Germinal center (tissue), 1 donor: ENCODE results near the gene ANKRD63.

Experiments
- DNase-seq: peaks from one replicate; pipeline ENCODE4 v3.0.0; 2012; ENCODE audit warnings: mixed read lengths, low spot score

The ANKRD63 gene

GRCh38 chr15:40295877-40296560, 13.2 kb upstream of the ANKRD63 start:
- DNase-seq = no peak

GRCh38 chr15:40295297-40295696, 12.4 kb upstream of the ANKRD63 start:
- DNase-seq = no peak

GRCh38 chr15:40293905-40294895, 11.3 kb upstream of the ANKRD63 start:
- DNase-seq = no peak

DNA sequence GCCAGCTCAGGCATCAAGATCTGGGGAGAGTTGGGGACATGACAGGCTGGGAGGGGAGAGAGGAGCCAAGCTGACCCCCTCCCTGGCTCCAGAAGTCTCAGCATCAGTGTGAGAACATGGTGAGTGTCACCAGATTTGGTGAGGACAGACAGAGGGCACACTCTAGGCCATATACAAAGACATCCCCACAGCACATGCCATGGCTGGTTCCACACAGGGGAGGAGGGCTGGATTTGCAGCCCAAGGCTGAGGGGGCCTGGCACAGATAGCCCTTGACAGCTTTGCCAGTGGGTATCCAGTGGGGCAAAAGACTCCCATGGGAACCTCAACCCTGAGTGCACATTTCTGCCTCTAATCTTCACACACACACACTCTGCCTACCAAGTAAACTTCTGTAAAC, 10.1 kb upstream of the ANKRD63 start:
- no peak for DNase-seq

DNA sequence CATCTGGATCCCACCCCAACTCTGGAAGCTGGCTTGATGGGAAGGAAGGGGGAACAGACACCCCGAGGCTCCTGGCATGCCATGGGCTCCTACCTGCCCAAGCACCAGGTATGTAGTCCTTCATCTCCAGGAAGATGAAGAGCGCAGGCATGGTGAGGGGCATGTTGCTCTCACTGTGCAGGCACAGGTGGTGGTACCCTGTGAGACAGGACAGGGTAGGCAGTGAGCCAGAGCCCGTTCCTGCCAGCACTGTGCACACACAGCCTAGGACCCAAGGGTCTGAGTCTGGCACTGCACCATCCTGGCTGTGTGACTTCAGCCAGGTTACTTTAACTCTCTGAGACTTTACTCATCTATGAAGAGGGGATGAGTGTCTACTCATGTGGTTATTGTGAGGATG, 9.4 kb upstream of the ANKRD63 start:
- no peak for DNase-seq

DNA sequence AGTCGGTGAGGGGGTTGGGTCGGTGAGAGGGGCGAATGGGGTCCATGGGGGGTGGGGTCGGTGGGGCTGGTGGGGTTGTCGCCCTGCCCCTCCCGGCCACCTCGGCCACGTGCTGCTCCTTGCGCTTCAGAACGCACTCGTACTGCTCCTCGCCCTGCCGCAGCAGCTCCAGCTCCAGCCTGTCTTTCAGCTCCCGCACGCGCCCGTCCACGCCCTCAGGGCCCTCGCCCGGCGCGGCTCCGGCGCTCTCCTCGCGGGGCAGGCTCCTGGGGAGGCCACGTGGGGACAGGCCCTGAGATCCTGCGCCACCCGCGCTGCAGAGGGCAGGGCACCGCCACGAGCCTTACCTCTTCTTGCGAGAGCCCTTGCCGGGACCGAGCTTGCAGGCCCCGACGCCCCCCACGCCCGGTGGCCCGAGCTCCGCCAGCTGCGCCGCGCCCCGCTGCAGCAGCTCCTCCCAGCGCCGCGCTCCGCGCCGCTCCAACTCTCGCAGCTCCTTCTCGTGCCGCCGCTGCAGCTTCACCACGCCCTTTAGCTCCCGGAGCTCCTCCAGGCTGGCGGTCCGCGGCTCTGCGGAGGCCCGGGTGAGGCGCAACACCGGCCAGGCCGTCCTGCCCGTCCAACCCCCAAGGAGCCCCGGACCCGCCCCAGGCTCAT, 8.2 kb upstream of the ANKRD63 start:
- DNase-seq = no peak

- DNase-seq = no peak
Observed at GRCh38 chr15:40290545-40290917, 7.7 kb upstream of the ANKRD63 start.

DNA sequence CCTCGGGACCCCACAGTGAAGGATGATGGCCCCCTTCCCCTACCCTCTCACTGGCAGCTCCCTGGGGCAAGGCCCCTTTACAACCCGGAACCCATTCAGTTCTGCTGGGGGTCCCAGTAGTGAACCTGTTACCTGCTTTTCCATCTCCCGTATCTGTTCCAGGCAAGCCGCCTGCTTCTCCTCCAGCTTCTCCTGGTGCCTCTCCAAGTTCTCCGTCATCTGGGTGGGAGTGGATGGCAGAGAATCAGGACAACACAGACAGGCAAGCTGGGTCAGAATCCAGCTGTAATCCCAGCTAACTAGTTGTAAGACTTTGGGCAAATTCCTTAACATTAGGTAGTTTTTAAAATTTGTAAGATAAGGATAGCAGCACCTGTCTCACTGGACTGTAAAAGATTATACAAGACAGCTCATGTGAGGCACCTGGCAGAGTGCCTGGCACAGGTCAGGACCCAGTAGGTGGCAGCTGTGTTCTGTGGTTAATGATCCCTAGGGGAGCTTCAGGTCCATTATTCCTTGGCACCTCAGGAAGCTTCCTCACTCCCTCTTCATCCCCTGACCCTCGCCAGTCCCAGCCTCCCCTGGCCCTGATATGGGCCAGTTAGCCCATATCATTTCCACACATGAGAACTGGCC, 6.4 kb upstream of the ANKRD63 start:
- no peak for DNase-seq

DNA sequence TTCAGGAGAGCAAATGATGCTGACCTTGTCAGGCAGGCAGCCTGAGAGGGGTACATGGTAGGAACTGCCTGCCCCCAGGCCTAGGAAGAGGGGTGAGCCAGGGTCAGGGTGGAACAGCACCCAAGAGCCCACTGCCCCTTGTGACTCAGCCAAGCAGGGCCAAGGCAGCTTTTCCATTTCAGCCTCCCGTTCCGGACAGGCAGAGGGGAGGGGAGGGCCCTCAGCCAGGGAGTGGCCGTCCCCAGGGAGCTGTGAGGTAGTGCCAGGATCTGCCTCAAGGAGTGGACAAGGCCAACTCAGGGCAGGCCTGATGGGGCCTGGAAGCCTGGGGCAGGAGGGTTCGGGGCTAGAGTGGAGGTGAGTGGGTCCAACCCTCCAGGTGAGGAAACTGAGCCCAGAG, 5.1 kb upstream of the ANKRD63 start:
- no peak for DNase-seq

- DNase-seq = no peak
Observed at GRCh38 chr15:40287505-40287904, 4.6 kb upstream of the ANKRD63 start.

DNA sequence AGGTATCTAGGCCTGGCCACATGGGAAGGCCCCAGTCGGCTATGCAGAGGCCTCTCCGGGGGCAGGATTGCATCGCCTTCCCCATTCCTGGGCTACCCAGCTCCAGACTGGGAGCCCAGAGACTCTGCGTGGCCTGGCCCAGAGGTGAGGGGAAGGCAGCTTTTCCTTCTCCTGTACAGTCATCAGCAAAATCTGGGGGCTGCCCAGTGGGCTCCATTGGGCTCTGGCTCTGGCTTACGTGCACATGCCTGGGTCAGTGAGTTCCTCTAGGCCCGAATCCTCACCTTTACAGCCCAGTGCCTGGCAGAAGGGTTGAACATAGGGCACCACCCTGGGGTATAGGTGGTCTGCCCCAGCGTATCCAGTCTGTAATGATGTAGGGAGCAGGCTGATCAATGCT, 3.9 kb upstream of the ANKRD63 start:
- DNase-seq = no peak

DNA sequence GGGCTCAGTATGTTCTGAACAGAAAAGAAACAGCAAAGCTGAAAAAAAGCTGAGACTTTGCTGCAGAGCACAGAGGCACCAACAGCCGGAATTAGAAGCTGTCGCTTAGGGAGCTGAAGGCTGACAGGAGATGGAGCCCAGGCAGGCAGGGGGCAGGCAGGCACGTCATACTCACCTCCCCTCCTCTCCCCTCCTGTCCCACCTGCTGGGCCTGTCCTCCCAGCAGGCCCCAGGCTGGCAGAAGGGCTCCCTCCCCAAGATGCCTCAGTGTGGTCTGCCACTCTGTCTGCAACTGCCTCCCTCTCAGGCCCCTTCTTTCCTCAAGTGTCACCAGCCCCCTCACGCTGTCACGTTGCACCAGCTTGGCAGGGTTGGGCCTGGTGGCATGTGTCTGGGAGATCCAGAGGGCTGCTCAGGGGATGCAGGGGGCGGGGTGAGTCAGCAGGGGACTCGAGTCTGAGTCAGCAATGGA, 3.2 kb upstream of the ANKRD63 start:
- DNase-seq = no peak

- no peak for DNase-seq
Observed at GRCh38 chr15:40285554-40286011, 2.7 kb upstream of the ANKRD63 start.

GRCh38 chr15:40285151-40285550, 2.3 kb upstream of the ANKRD63 start:
- no peak for DNase-seq

- DNase-seq = no peak
Observed at GRCh38 chr15:40283615-40284300, 894 bp upstream of the ANKRD63 start.

GRCh38 chr15:40282147-40282868, 556 bp downstream of the ANKRD63 start:
- peak; percentile 71 for DNase-seq

DNA sequence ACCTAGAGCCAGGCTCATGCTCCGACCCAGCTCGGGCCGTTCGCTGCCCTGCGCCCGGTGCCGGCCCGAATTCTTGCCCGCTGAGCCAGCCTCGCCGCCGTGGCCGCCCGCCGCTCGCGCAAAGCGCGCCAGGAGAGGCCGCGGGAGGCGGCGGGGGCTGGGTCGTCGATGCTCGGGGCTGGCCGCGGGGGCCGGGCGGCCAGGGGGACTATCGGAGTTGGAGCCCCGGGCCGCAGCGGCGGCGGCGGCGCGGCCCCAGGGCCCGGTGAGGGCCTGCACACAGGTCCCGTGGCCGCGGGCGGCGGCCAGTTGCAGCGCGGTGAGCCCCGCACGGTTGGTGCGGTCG, 1.1 kb downstream of the ANKRD63 start:
- no peak for DNase-seq

- DNase-seq = no peak
Observed at GRCh38 chr15:40281057-40281800, 1.6 kb downstream of the ANKRD63 start.

DNA sequence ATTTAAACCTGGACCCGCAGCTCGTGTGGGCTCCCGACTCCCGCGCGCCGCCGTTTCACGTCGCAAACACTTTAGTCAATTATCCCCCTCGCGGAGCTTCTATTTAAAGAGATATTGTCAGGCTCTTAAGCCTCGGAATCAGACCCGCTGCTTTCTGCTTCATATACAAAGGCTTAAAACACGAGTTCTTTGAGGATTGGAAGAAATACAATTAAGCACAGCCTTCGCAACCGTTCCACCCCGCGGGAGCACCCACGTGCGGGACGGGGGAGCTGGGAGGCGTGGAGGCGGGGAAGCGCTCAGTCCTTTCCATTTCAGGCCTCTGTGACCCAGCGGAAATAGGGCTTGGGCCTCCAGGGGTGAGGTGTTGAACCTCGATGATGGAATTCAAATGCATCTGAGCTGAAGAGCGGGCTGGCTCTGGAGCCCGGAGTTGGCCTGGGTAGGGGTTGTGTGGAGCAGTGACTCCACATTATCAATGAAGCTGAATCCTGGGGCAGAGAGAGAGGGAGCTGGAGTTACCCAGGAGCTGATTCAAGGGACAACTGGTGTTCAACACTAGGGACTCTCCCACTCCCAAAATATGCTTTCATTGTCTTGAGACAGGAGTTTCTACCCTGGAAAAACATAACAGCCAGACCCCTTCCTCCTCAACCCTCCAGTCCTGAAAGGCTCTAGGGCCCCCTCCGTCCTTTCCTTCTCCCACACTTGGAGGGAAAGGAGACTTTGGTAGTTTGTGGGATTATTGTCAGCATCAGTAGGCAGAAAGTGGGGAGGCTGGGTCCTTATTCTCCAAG, 2.4 kb downstream of the ANKRD63 start:
- no peak for DNase-seq
